HG03103 (cell line): ENCODE data around the gene CORO7.
A peak's percentile ranks its signal among the peaks of the same experiment; 100 is the strongest.

Source experiments
- ATAC-seq: cut with Tn5 transposase; IDR thresholded peaks from one replicate; pipeline ENCODE4 v1.9.1; 2021; ENCODE audit warnings: low read depth; ENCODE audit not compliant: unreplicated experiment

CORO7 gene

GRCh38 chr16:4416200-4417032, at the start of gene CORO7:
CORO7 (minus strand) TSS chr16:4416596; CDS start chr16:4416518, 78 bp downstream.
- ATAC-seq: peak; percentile 56

- ATAC-seq: no peak
Observed at GRCh38 chr16:4463522-4464163, 47.2 kb upstream of the CORO7 start.

DNA sequence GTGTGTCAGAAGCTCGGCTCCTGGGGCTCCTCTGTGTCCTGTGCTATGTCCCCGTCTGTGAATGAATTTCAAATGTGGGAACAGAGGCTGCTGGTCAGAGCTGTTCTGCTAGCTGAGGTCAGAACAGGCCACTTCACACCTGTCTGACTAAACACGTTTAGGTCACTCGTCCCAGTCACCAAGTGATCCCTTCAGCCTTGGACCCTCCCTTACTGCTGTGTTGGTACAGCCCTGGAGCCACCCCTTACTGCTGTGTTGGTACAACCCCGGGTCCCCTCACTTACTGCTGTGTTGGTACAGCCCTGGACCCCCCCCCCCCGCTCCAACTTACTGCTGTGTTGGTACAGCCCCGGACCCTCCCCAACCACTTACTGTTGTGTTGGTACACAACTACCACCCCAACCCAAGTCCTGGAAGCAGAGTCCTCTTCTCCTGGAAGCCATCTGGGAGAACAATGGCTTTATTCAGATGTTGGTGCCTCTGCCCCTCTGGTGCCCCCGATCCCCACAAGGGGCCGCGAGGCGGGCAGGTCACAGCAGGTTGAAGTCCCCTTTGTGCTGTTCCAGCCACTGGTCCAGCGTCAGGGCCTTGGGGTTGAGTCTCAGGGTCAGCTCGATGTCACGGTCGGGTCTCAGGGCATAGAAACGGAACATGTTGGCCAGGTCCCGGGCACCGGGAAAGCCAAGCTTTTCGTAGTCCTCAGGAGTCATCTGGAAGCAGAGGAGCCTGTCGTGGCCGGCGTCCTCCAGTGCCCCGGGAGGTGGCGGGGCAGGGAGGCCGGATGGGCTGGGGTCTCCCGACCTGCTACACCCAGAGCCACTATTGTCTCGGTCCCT, 45.1 kb upstream of the CORO7 start:
- ATAC-seq: no peak

- ATAC-seq: no peak
Observed at GRCh38 chr16:4460936-4461249, 44.5 kb upstream of the CORO7 start.

GRCh38 chr16:4455951-4456350, 39.6 kb upstream of the CORO7 start:
- ATAC-seq: no peak

- ATAC-seq: no peak
Observed at GRCh38 chr16:4455081-4455480, 38.7 kb upstream of the CORO7 start.

DNA sequence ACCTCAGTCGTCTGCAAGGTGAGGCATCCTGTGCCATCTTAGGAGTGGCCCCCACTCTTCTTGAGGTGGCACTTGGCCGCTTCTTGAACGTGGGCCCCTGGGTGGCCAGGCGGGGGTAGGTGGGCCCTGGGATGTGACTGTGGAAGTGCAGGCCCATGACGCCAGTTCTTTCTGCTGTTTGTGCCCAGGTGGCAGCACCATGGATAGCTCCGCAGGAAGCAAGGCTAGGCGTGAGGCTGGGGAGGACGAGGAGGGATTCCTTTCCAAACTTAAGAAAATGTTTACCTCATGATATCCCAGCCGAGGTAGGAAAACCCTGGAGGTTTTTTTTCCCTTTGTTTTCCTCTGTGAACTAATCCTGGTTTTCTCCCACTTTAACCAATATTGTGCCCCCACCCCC, 38.2 kb upstream of the CORO7 start:
- no peak for ATAC-seq

DNA sequence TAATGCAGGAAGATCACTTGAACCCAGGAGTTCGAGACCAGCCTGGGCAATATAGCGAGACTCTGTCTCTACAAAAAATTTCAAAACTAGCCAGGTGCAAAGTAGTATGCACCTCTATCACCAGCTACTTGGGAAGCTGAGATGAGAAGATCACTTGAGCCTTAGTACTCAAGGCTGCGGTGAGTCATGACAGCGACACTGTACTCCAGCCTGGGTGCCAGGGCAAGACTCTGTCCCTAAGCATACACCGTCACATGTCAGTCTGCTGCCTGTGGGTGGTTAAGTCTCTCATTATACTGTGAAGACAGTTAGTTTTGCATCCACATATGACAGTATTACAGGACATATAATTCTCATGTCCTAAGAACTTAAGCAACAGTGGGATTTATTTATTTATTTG, 36.3 kb upstream of the CORO7 start:
- no peak for ATAC-seq

DNA sequence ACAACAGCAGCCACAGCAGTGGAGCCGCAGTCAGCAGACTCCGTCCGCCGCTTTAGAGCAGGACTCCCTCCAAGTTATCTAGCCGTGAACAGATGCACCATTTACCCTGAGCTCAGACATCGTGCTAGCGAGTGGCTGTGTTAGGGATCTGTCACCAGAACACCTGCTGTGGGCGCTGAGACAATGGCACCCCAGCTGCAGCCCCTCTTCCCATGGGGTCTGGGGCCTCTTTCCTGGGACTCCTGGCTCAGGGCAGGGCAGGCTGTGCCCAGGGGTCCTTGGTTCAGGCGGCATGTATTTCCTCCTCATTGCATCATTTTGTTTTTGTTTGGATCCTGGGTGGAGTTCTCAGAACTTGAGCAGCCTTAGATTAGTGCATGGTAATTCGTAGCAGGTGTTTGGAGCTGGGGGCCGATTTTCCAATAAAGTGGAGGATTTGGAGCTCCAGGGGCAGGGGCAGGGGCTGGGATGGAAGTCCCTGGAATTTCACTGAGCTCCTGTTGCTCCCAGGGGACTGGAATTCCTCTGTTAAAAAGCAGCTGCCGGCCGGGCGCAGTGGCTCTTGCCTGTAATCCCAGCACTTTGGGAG, 34.6 kb upstream of the CORO7 start:
- no peak for ATAC-seq

GRCh38 chr16:4450430-4450829, 34.0 kb upstream of the CORO7 start:
- ATAC-seq: no peak

DNA sequence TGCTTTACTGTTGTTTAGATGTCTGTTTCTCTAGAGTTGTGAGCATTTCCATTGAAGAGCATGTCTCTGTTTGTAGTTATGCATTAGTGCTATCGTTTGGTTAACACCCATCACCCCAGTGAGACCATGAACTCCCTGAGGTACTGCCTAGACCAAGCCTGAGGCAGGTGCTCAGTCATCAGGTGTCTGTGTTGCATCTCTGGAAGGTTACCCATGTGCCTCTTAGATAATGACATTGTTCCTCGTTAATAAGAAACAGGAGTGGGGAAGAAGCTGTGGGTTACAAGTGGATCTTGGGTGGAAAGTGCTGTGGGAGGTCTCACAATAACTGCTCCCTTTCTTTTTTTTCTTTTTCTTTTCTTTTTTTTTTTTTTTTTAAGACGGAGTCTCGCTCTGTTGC, 27.6 kb upstream of the CORO7 start:
- no peak for ATAC-seq

GRCh38 chr16:4443271-4443670, 26.9 kb upstream of the CORO7 start:
- ATAC-seq: no peak

GRCh38 chr16:4442371-4442770, 26.0 kb upstream of the CORO7 start:
- no peak for ATAC-seq

DNA sequence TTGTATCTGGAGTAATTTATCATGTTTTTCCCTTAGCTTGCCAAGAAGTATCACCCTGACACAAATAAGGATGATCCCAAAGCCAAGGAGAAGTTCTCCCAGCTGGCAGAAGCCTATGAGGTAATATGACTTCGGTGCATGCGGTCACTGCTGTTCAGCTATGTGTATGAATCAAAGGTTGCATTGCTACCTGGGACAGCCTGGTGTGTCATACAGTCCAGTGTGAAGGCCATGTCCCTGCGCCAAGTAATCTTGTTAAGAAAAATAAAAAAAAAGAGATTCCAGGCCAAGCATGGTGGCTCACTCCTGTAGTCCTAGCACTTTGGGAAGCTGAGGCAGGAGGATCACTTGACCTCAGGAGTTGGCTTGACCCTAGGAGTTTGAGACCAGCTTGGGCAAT, 21.0 kb upstream of the CORO7 start:
- ATAC-seq: no peak

- ATAC-seq: no peak
Observed at GRCh38 chr16:4435337-4436067, 19.1 kb upstream of the CORO7 start.

- no peak for ATAC-seq
Observed at GRCh38 chr16:4433914-4434787, 17.8 kb upstream of the CORO7 start.

DNA sequence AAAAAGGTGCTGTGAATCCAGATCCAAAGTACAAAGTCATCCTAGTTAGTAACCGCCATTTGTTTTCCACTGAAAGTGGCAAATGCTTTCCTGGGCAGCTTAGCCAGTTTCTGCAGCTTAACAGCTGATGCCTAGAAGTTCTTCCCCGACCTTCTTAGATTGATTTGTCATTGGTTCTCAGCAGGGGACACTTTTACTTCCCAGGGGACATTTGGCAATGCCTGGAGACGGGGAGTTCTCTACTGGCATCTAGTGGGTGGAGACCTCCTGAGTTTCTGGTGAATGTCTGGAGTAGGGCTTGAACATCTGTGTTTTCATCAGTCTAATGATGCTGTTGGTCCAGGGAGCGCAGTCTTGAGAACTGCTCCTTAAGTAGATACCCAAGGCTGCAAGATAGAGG, 16.8 kb upstream of the CORO7 start:
- ATAC-seq: no peak

DNA sequence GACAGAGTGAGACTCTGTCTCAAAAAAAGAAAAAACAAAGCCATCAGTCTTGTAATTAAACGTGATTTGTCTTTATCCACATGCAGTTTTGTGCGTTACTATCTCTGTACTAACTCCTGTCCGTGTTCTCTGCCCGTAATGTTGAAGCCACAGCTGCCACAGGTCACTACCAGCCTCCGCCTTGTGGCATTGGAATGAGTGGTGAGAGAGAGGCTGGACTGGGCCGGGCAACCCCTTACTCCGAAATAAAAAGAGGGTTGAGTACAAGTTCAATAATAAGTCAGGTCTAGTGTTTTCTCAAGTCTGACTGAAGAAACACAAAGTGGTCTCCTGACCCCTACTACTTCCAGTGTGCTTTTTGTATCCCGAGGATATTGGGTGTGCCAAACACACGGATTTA, 14.6 kb upstream of the CORO7 start:
- no peak for ATAC-seq

GRCh38 chr16:4428500-4428899, 12.1 kb upstream of the CORO7 start:
- ATAC-seq: no peak
